Measurements from ENCODE around the gene ABI3BP. TPM values are rescaled to one million over a fixed set of nuclear protein-coding genes. Genes with fewer than 3 reads are reported as not detected.

Gene ABI3BP
- total RNA-seq, 1 experiment from 2014 or later: 0.17 TPM

- no peak for DNase-seq (ENCODE audit: low read depth)
These were observed 266.5 kb downstream of the ABI3BP start for GRCh38 chr3:100726706-100727105.

DNA sequence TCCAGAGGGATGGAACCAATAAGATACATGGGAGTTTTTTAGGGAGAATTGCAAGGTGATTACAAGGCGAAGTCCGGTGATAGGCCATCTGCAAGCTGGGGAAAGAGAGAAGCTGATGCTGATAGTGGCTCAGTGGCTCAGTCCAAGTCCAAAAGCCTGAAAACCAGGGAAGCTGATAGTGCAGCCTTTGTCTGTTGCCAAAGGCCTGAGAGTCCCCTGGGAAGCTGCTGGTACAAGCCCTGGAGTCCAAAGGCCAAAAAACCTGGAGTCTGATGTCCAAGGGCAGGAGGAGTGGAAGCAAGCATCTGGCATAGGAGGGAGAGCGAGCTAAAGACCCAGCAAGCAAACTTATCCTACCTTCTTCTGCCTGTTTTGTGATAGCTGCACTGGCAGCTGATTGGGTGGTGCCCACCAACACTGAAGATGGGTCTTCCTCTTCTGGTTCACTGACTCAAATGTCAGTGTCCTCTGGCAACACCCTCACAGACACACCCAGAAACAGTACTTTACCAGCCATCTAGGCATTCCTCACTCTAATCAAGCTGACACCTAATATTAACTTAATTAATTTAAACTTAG, 267.2 kb downstream of the ABI3BP start:
- no peak for DNase-seq (ENCODE audit: low read depth)

- no peak for DNase-seq (ENCODE audit: low read depth)
These were observed 272.8 kb downstream of the ABI3BP start for GRCh38 chr3:100720426-100720825.

DNA sequence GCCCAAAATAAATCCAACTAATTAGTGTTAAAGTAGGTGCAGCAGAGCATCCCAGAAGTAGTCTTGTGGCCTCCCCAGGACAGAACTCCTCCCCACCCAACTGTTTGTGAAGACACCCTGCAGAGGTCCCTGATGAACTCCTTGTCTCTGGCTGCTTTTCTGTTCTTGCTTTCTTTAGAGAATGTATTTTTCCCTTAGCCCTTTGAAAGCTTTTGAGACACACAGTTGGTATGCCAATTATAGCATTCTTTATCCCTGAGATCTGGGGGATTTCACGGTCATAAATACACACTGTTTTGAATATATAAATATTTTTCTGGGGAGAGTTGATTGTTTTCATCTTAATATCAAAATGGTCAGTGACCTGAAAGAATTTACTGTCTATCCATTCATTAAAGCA, 274.1 kb downstream of the ABI3BP start:
- no peak for DNase-seq (ENCODE audit: low read depth)

GRCh38 chr3:100717637-100718487, 275.4 kb downstream of the ABI3BP start:
- no peak for DNase-seq (ENCODE audit: low read depth)

DNA sequence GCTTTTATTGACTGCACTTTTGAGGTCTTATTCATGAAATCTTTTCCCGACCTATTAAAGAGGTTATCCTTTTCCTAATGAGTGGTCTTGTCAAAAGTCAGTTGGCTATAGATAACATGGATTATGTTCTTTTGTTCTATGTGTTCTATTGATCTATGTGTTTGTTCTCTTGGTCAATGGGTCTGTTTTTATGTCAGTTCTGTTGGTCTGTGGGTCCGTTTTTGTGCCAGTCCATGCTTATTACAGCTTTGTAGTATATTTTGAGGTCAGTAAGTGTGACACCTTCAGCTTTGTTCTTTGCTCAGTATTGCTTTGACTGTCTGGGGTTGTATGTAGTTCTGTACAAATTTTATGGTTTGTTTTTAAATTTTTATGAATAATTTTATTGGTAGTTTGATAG, 276.2 kb downstream of the ABI3BP start:
- no peak for DNase-seq (ENCODE audit: low read depth)

DNA sequence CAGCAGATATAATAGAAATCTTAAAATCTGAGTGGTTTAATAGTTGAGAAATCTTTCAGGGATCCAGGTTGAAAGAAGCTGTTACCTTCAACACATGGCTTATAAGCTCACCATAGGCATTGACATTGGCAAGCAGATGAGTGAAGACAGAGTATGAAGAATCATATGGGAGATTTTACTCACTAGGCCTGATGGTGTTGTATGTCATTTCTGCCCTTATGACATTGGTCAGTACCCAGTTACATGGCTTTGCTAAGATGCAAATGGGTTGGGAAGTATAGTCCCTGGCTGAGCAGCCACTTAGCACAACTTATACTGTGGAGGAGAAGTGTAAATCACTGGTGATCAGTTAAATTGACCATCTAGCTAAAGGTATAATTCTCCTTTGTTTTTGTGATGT, 278.0 kb downstream of the ABI3BP start:
- no peak for DNase-seq (ENCODE audit: low read depth)

GRCh38 chr3:100710261-100710968, 282.8 kb downstream of the ABI3BP start:
- DNase-seq (ENCODE audit: low read depth): peak; percentile 61

- peak; percentile 21 for DNase-seq (ENCODE audit: low read depth)
These were observed 283.4 kb downstream of the ABI3BP start for GRCh38 chr3:100709842-100710260.

- peak; percentile 100 for DNase-seq (ENCODE audit: low read depth)
These were observed 284.0 kb downstream of the ABI3BP start, which contains the start of gene TFG for GRCh38 chr3:100708989-100709841. Gene TFG, plus strand, starts transcription at chr3:100709494. Its CDS starts 4,192 bp downstream, at chr3:100713686.

GRCh38 chr3:100708644-100708988, 284.6 kb downstream of the ABI3BP start:
- DNase-seq (ENCODE audit: low read depth): no peak

- no peak for DNase-seq (ENCODE audit: low read depth)
These were observed 286.9 kb downstream of the ABI3BP start for GRCh38 chr3:100706365-100706764.

DNA sequence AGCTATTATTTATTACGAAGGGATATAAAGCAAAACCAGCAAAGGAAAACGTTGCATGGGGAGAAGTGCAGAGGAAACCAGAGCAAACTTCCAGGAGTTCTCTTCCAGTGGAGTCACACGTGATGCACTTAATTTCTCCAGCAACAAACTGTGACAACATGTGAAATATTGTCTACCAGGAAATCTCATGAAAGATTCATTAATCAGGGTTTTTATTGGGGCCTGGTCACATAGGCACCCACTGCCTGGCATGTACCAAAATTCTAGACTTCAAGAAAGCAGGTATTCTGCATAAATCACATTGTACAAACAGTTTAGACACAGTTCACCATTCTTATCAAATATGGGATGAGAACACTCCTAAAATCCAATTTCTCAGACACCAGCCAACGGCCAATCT, 289.4 kb downstream of the ABI3BP start:
- no peak for DNase-seq (ENCODE audit: low read depth)

- no peak for DNase-seq (ENCODE audit: low read depth)
These were observed 290.3 kb downstream of the ABI3BP start for GRCh38 chr3:100702980-100703345.

- no peak for DNase-seq (ENCODE audit: low read depth)
These were observed 290.9 kb downstream of the ABI3BP start for GRCh38 chr3:100702082-100702979.

- no peak for DNase-seq (ENCODE audit: low read depth)
These were observed 292.5 kb downstream of the ABI3BP start for GRCh38 chr3:100700708-100701107.

All from Daoy (cell line).